Left colon (tissue), 2 donors: ENCODE results near the gene SYTL3. TPM values are rescaled to one million over a fixed set of nuclear protein-coding genes. Genes with fewer than 3 reads are reported as not detected.
"Not testable (repeated sequence)": the region's sequence is repeated elsewhere in the genome, so short reads cannot be mapped to it uniquely, and the experiment has no call there.

Experiments used
- ATAC-seq: fragments of 200-7000 bp; cut with Tn5 transposase; one replicate; pipeline ENCODE4 v1.9.1; 2020; ENCODE audit warnings: mild to moderate bottlenecking, moderate library complexity
- DNase-seq, 2 donors: peaks; one replicate each; pipeline ENCODE4 v3.0.0-alpha.2; 2020
- intact Hi-C, 2 donors: fragments of 100-400 bp; cut with DNase I in 1 of 2; cut with micrococcal nuclease in 1 of 2; formaldehyde crosslinking; loops; one replicate each; pipeline versions ENCODE4 v1.11.2 to v1.14.0; 2022; cut with DNase I, micrococcal nuclease
- total RNA-seq, 2 donors: library from RNA; stranded (reverse); fragmentation: NEBNext Ultra II Directional; extraction: Animal tissue kit (Norgen Biotek cat#: 25700); gene quantifications; one replicate each; pipeline ENCODE4 v1.2.1, GENCODE V29; 2021
- donor health status: DM: no; HTN: no; CAD: no.
- donor health status: DM: yes; HTN: yes; CAD: no.

SYTL3 gene
- total RNA-seq, 2 donors from 2014 or later, result 2.6 to 2.7 TPM

DNA sequence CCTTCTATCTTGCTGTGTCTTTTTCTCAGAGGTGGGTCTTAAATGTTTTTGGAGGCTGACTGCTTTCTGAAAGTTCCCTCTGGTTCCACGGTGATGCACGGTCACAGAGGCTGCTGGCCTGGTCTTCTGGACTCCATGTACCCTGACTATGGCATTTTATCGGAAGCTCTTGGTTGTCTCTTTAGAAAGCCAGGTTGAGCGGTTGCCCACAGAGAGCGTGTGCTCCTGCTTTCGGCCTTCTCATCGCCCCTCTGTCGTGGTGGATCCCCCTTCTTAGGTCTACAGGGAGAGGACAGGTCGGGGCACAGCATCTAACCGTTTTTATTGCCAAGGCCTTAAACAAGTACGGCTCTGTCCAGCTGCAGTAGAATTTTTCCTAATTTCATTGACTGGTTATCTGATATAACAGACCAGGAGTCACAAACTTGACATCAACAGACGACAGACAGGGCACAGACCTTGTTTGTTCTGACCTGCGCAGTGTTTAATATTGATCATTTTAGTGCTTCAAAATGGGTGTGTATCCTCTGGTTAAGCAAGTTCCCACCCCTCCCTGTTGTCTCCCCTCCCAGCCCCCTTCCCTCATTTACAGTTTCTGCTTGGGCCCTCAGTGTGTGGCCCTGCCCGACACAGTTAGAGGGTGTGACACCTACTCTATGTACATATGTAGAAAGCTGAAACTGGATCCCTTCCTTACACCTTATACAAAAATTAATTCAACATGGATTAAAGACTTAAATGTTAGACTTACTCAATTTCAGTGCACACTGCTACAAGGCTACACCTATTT is 24.7 kb downstream of the SYTL3 start:
- DNase-seq (no peak), ATAC-seq (peak; percentile 28)
- intact Hi-C loops, result no loop called here

DNA sequence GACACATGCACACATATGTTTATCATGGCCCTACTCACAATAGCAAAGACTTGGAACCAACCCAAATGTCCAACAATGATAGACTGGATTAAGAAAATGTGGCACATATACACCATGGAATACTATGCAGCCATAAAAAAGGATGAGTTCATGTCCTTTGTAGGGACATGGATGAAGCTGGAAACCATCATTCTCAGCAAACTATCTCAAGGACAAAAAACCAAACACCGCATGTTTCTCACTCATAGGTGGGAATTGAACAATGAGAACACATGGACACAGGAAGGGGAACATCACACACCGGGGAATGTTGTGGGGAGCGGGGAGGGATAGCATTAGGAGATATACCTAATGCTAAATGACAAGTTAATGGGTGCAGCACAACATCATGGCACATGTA is 27.2 kb downstream of the SYTL3 start:
- intact Hi-C loops, DNase-seq: not testable (repeated sequence)

DNA sequence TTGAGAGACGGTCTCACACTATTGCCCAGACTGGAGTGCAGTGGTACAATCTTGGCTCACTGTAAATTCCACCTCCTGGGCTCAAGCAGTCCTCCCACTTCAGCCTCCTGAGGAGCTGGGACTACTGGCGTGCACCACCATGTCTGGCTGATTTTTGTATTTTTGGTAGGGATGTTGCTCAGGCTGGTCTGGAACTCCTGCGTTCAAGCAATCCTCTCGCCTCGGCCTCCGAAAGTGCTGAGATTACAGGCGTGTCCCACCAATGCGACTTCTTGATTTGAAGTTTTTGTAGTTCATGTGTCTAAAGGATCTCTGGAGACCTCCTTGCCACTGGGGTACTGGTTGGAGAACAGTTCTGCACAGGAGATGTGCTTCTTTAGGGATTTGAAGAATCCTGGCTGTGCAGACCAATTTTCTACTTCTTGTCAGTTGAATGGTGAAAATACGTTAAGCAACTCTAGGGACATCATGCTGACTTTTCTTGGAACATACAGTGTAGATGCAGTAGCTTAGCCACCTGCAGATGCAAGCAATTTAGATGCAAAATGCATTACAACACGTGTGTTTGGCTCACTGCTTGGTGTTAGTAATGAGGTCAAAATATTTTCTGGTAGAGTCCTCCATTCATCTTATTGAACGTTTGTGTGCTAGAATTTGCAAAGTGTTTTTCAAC is 28.2 kb downstream of the SYTL3 start:
- intact Hi-C loops, result no loop called here
- DNase-seq (no peak), ATAC-seq (no peak)

More for the DNA sequence above, 27.2 kb downstream of the SYTL3 start:
- not testable (repeated sequence) for ATAC-seq

- no peak for ATAC-seq
- intact Hi-C loops, result no loop called here
- no peak for DNase-seq
Measured at GRCh38 chr6:158680015-158680414, 30.2 kb downstream of the SYTL3 start.

DNA sequence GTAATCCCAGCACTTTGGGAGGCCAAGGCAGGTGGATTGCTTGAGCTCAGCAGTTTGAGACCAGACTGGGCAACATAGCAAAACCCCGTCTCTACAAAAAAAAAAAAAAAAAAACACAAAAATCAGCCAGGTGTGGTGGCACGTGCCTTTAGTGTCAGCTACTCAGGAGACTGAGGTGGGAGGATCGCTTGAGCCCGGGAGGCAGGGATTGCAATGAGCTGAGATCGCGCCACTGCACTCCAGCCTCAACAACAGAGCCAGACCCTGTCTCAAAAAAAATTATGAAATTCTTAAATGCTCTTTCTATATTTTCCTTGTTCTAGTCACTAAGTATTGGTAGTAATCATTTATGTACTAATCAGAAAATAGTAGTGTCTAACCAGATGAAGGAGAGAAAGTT is 30.6 kb downstream of the SYTL3 start:
- no peak for DNase-seq

GRCh38 chr6:158684311-158684710 is 34.5 kb downstream of the SYTL3 start:
- intact Hi-C loops, result no loop called here
- ATAC-seq, result no peak
- no peak for DNase-seq

More for the DNA sequence above, 30.6 kb downstream of the SYTL3 start:
- intact Hi-C loops, result no loop called here
- no peak for ATAC-seq

- DNase-seq (no peak), ATAC-seq (peak; percentile 34)
- intact Hi-C loops, result no loop called here
Measured at GRCh38 chr6:158684745-158685324, 35.0 kb downstream of the SYTL3 start.

- ATAC-seq (peak; percentile 45), DNase-seq (no peak)
- intact Hi-C loops, result no loop called here
Measured at GRCh38 chr6:158686311-158686710, 36.5 kb downstream of the SYTL3 start.

- DNase-seq (peak in 1 of 2 donors; percentile 18), ATAC-seq (peak; percentile 13)
- intact Hi-C loops, result no loop called here
Measured at GRCh38 chr6:158686791-158687381, 37.0 kb downstream of the SYTL3 start.

- DNase-seq (no peak), ATAC-seq (no peak)
- intact Hi-C loops, result no loop called here
Measured at GRCh38 chr6:158687506-158687905, 37.7 kb downstream of the SYTL3 start.

- intact Hi-C loops, result no loop called here
- ATAC-seq, result no peak
Measured at GRCh38 chr6:158688860-158689259, 39.0 kb downstream of the SYTL3 start.

DNA sequence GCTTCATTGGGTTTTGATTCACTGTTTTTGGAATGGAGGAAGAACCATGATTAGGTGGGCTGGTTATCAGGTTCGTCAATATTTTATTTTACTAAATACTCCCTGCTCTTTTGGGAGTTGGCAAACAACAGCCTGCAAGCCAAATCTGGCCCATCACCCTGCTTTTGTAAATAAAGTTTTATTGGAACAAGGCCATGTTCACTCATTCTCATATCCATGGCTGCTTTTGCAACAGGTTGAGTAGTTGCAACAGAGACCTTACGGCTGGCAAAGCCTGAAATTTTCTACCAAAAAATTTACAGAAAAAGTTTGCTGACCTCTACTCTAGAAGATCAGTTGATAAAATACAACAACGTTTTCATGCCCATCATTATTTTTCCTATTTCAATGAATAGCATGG is 45.1 kb downstream of the SYTL3 start:
- intact Hi-C loops, result loop anchor here in 1 of 2 donors (10.0 kb wide), 1 partner anchor 480 kb away; no protein-coding TSS in a partner anchor
- ATAC-seq, result no peak
- DNase-seq, result no peak

More at GRCh38 chr6:158688860-158689259, 39.0 kb downstream of the SYTL3 start:
- no peak for DNase-seq

DNA sequence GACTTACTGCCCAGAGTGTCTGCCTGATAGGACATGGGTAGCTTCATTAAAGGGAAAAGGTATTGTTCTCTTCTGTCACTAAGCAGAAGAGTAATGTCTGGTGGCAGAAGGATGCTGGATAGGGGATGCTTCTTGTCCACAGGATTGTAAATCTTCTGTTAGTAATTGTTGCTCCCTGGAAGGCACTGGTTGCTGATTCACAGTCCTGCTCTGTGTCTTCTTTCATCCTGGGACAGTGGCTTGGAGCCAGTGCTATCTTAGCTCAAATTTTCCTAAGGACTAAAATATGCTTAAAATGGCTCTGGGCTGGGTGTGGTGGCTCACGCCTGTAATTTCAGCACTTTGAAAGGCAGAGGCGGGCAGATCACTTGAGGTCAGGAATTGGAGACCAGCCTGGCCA is 48.0 kb downstream of the SYTL3 start:
- intact Hi-C loops, result loop anchor here in 1 of 2 donors (10.0 kb wide), 1 partner anchor 483 kb away; no protein-coding TSS in a partner anchor
- DNase-seq (no peak), ATAC-seq (no peak)

DNA sequence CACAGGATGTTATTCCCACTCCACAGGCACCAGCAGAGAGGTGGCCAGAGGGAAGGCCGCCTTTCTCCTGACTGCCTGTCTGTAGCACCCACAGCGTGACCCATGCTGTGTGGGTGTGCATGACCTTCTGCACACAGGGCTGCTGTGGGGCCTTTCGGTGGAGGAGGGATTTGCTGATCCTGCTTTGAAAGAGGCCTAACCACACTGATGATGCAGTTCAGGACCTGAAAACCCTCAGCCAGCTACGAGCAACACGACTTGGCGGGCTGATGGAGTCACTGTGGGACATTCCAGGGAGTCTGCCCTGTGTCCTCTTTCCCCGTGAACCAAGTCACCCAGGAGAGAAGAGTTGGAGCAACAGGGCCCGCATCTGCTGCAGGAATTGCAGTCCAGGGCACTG is 49.1 kb downstream of the SYTL3 start:
- no peak for DNase-seq
- intact Hi-C loops, result loop anchor here in 1 of 2 donors (10.0 kb wide), 1 partner anchor 484 kb away; no protein-coding TSS in a partner anchor
- ATAC-seq, result no peak

DNA sequence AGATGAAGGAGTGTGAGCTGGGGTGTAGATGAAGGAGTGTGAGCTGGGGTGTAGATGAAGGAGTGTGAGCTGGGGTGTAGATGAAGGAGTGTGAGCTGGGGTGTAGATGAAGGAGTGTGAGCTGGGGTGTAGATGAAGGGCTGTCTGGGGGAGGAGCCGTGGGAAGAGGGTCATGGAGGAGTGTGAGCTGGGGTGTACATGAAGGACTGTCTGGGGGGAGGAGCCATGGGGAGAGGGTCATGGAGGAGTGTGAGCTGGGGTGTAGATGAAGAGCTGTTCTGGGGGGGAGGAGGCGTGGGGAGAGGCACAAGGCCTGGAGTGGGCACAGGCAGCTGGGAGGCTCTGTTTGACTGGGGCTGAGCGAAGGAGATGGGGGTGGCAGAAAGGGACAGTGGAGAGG is 51.4 kb downstream of the SYTL3 start:
- intact Hi-C loops, result loop anchor here in 1 of 2 donors (5.0 kb wide), 1 partner anchor 271 kb away; no protein-coding TSS in a partner anchor
- ATAC-seq, result not testable (repeated sequence)

DNA sequence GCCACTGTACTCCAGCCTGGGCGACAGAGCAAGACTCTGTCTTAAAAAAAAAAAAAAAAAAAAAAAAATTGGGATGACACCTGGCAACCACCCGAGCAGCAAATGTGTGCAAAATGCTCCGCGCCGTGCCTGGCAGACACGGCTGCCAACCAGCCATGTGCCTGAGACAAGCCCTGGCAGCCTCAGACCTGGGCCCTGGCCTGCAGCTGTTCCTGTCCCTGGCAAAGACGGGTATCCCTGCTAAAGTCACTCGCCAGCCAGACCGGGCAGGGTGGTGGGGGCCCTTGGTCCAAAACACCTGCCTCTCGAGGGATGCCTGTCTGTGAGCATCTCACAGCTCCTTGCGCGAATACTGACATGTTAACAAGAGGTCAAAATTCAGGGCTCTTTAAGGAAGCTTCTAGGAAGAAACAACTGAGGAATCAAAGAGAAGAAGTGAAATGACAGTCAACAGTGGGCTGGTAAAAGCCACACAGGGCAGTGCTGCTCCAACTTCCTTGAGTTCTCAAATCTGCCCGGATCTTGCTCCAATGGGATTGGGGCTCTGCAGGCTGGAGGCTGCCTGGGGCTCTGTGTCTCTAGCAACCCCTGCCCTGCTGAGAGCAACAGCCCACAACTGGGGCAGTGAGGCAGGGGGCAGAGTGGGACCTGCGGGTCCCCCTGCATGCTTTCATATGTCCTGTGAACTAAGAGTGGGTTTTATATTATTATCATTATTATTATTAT is 53.4 kb downstream of the SYTL3 start:
- no peak for DNase-seq
- no peak for ATAC-seq

More for the DNA sequence above, 51.4 kb downstream of the SYTL3 start:
- not testable (repeated sequence) for DNase-seq

GRCh38 chr6:158703837-158704822 is 54.3 kb downstream of the SYTL3 start:
- ATAC-seq (peak; percentile 88), DNase-seq (peak; percentile 86 to 90)
- intact Hi-C loops, result loop anchor here in 1 of 2 donors (5.0 kb wide), 1 partner anchor 268 kb away; no protein-coding TSS in a partner anchor

More for the DNA sequence above, 53.4 kb downstream of the SYTL3 start:
- intact Hi-C loops, result loop anchor here in 1 of 2 donors (5.0 kb wide), 1 partner anchor 269 kb away; no protein-coding TSS in a partner anchor
